ENCODE measurements around the gene XYLB. TPM values are rescaled to one million over a fixed set of nuclear protein-coding genes. Genes with fewer than 3 reads are reported as not detected.

Gene XYLB
- total RNA-seq, 3 donors from 2014 or later (not counting 1 experiment from before 2014, with no cell fraction given) = 1.6 to 3.7 (median 2.4) TPM

DNA sequence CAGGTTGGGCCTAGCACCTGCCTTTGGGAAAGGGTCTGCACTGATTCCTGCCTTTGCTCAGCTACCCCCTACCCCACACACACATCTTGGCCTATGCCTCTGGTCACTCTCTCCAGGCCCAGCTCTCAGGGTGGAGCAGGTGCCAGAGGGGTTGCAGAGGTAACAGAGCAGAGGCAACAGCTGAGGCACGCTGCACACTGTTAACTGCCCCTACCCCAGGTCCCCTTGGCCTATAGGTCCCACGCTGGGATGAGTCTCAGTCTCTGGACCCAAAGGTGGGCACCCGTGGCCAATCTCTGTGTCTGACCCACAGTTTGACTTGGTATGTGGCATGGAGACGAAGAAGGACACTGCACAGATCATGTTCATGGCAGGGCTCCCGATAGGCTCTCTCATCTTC is 39.6 kb upstream of the XYLB start:
- H3K9me3 Mint-ChIP-seq = no peaks in the 10 kb centered on the region
- Histone ChIP-seq H3K27ac (ENCODE audit: low read length) (no peak overlapping the region), H3K4me1 (ENCODE audit: control insufficient read depth, insufficient read depth, low read length) (peaks cover 4% of the 10 kb centered on the region), H3K36me3 (ENCODE audit: control insufficient read depth, insufficient read depth, low read length) (no peaks in the 10 kb centered on the region), H3K27me3 (ENCODE audit: control insufficient read depth, insufficient read depth, low read length) (no peaks in the 10 kb centered on the region), H3K9me3 (ENCODE audit: control insufficient read depth, insufficient read depth, low read length) (no peaks in the 10 kb centered on the region), H3K4me3 (ENCODE audit: low read length) (no peak overlapping the region)
- no peaks in the 10 kb centered on the region for H3K4me1 Mint-ChIP-seq
- no peaks in the 10 kb centered on the region for H3K36me3 Mint-ChIP-seq
- H3K4me3 Mint-ChIP-seq = no peak overlapping the region
- WGBS (ENCODE audit: insufficient coverage) = 86% methylated on average over 5 of the region's 5 CpGs
- intact Hi-C loops (cut with micrococcal nuclease) = no loop called here
- ATAC-seq (no peak), DNase-seq (no peak)
- H3K27ac Mint-ChIP-seq = no peak overlapping the region
- peaks cover 14 to 24% of the 10 kb centered on the region in 2 donors for H3K27me3 Mint-ChIP-seq (ENCODE audit: low read depth in 2 of 2)
- TF ChIP-seq CTCF (IDR thresholded peaks at IDR 0.05) = no peak

DNA sequence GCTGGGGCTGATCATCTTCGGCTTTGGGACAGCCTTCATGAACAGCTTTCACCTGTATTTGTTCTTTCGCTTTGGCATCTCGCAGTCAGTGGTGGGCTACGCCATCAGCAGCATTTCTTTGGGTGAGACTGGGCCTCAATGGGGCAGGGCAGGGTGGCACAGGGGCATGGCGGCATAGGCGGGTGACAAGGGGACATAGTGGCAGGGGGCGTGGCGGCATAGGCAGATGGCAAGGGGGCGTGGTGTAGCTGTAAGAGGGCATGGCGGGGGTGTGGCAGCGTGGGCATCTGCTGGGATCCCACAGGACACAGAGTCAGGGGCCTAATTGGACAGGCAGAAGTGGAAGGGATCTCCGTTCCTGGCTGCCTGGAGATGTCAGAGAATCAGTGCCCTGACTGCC is 39.0 kb upstream of the XYLB start:
- Histone ChIP-seq H3K4me3 (ENCODE audit: low read length) (no peak overlapping the region), H3K27me3 (ENCODE audit: control insufficient read depth, insufficient read depth, low read length) (no peaks in the 10 kb centered on the region), H3K36me3 (ENCODE audit: control insufficient read depth, insufficient read depth, low read length) (no peaks in the 10 kb centered on the region), H3K27ac (ENCODE audit: low read length) (no peak overlapping the region), H3K9me3 (ENCODE audit: control insufficient read depth, insufficient read depth, low read length) (no peaks in the 10 kb centered on the region), H3K4me1 (ENCODE audit: control insufficient read depth, insufficient read depth, low read length) (peaks cover 4% of the 10 kb centered on the region)
- Mint-ChIP-seq H3K27me3 (ENCODE audit: low read depth in 2 of 2) (peaks cover 14 to 28% of the 10 kb centered on the region in 2 donors), H3K36me3 (no peaks in the 10 kb centered on the region), H3K9me3 (no peaks in the 10 kb centered on the region), H3K4me1 (no peaks in the 10 kb centered on the region), H3K27ac (no peak overlapping the region), H3K4me3 (no peak overlapping the region)
- DNase-seq = no peak
- intact Hi-C loops (cut with micrococcal nuclease) = no loop called here
- TF ChIP-seq CTCF (IDR thresholded peaks at IDR 0.05) = no peak
- ATAC-seq = no peak
- WGBS (ENCODE audit: insufficient coverage) = 85% methylated on average over 12 of the region's 12 CpGs

- WGBS (ENCODE audit: insufficient coverage) = 81% methylated on average over 9 of the region's 9 CpGs
- Mint-ChIP-seq H3K27ac (no peak overlapping the region), H3K36me3 (no peaks in the 10 kb centered on the region), H3K9me3 (no peaks in the 10 kb centered on the region), H3K4me1 (no peaks in the 10 kb centered on the region), H3K4me3 (no peak overlapping the region), H3K27me3 (ENCODE audit: low read depth in 2 of 2) (peaks cover 16 to 25% of the 10 kb centered on the region in 2 donors)
- Histone ChIP-seq H3K36me3 (ENCODE audit: control insufficient read depth, insufficient read depth, low read length) (no peaks in the 10 kb centered on the region), H3K27ac (ENCODE audit: low read length) (no peak overlapping the region), H3K4me3 (ENCODE audit: low read length) (no peak overlapping the region), H3K27me3 (ENCODE audit: control insufficient read depth, insufficient read depth, low read length) (no peaks in the 10 kb centered on the region), H3K4me1 (ENCODE audit: control insufficient read depth, insufficient read depth, low read length) (peaks cover 4% of the 10 kb centered on the region), H3K9me3 (ENCODE audit: control insufficient read depth, insufficient read depth, low read length) (no peaks in the 10 kb centered on the region)
- ATAC-seq = no peak
- TF ChIP-seq CTCF (IDR thresholded peaks at IDR 0.05) = no peak
- no peak for DNase-seq
- intact Hi-C loops (cut with micrococcal nuclease) = no loop called here
Observed at GRCh38 chr3:38308456-38308855, 38.1 kb upstream of the XYLB start.

DNA sequence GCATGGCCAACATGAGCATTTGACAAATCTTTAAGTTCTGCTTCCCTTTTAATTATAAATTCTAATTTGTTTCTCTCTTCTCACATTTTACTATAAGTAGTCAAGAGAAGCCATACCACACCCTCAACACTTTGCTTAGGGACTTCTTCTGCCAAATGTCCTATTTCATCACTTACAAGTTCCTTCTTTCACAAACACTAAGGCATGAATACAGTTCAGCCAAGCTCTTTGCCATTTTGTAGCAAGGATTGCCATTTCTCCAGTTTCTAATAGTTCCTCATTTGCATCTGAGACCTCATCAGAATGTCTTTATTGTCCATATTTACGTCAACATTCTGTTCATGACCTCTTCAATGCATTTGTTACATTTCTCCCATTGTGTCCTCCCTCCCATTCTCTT is 35.1 kb upstream of the XYLB start:
- ATAC-seq = no peak
- Histone ChIP-seq H3K27me3 (ENCODE audit: control insufficient read depth, insufficient read depth, low read length) (no peaks in the 10 kb centered on the region), H3K4me3 (ENCODE audit: low read length) (no peak overlapping the region), H3K4me1 (ENCODE audit: control insufficient read depth, insufficient read depth, low read length) (peaks cover 4% of the 10 kb centered on the region), H3K9me3 (ENCODE audit: control insufficient read depth, insufficient read depth, low read length) (no peaks in the 10 kb centered on the region), H3K27ac (ENCODE audit: low read length) (no peak overlapping the region), H3K36me3 (ENCODE audit: control insufficient read depth, insufficient read depth, low read length) (no peaks in the 10 kb centered on the region)
- 95% methylated on average over 1 of the region's 1 CpG for WGBS (ENCODE audit: insufficient coverage)
- H3K4me1 Mint-ChIP-seq = no peaks in the 10 kb centered on the region
- intact Hi-C loops (cut with micrococcal nuclease) = no loop called here
- no peaks in the 10 kb centered on the region for H3K9me3 Mint-ChIP-seq
- no peak for DNase-seq
- TF ChIP-seq CTCF (IDR thresholded peaks at IDR 0.05) = no peak
- H3K27me3 Mint-ChIP-seq (ENCODE audit: low read depth in 2 of 2) = peaks cover 5 to 8% of the 10 kb centered on the region in 2 donors
- H3K4me3 Mint-ChIP-seq = no peak overlapping the region
- no peak overlapping the region for H3K27ac Mint-ChIP-seq
- H3K36me3 Mint-ChIP-seq = no peaks in the 10 kb centered on the region
